ENCODE measurements around the gene AP4S1.
"Not testable (repeated sequence)": the region's sequence is repeated elsewhere in the genome, so short reads cannot be mapped to it uniquely, and the experiment has no call there.

The AP4S1 gene

GRCh38 chr14:31025367-31026076 is at the start of gene AP4S1:
AP4S1 (plus strand) TSS chr14:31025649; CDS start chr14:31066197, 40,548 bp downstream.
- CTCF ChIA-PET, result no interaction called here
- no peaks in the 10 kb centered on the region for H3K9me3 Mint-ChIP-seq
- peak; percentile 65 for DNase-seq
- H3K4me1 Mint-ChIP-seq, result peaks cover 45% of the 10 kb centered on the region
- peaks cover 17% of the 10 kb centered on the region for H3K36me3 Mint-ChIP-seq
- peak within 1 kb of the TSS; percentile 85 for H3K4me3 Mint-ChIP-seq
- no peaks in the 10 kb centered on the region for H3K27me3 Mint-ChIP-seq
- peak within 1 kb of the TSS; percentile 95 for H3K27ac Mint-ChIP-seq

GRCh38 chr14:30977752-30978151 is 47.7 kb upstream of the AP4S1 start:
- Mint-ChIP-seq H3K36me3 (no peaks in the 10 kb centered on the region), H3K4me1 (peaks cover 10% of the 10 kb centered on the region), H3K27ac (no peak overlapping the region), H3K27me3 (no peaks in the 10 kb centered on the region), H3K4me3 (no peak overlapping the region), H3K9me3 (no peaks in the 10 kb centered on the region)
- DNase-seq, result no peak
- CTCF ChIA-PET, result interaction anchor here (0.7 to 1.8 kb wide), 3 partner anchors 53 to 105 kb away, joined by 3 to 9 read pairs (median 3); no protein-coding TSS in a partner anchor

GRCh38 chr14:30980106-30980704 is 45.2 kb upstream of the AP4S1 start:
- not testable (repeated sequence) for H3K27ac Mint-ChIP-seq, H3K9me3 Mint-ChIP-seq, H3K27me3 Mint-ChIP-seq, H3K4me1 Mint-ChIP-seq, H3K36me3 Mint-ChIP-seq, H3K4me3 Mint-ChIP-seq
- CTCF ChIA-PET, result interaction anchor here (0.9 to 2.3 kb wide), 8 partner anchors 18 to 478 kb away, joined by 3 to 13 read pairs (median 4); partner anchors contain the start of gene HECTD1
- DNase-seq, result peak; percentile 47

- Mint-ChIP-seq H3K27ac (no peak overlapping the region), H3K4me1 (no peaks in the 10 kb centered on the region), H3K36me3 (no peaks in the 10 kb centered on the region), H3K27me3 (no peaks in the 10 kb centered on the region), H3K9me3 (no peaks in the 10 kb centered on the region), H3K4me3 (no peak overlapping the region)
- CTCF ChIA-PET, result interaction anchor here (1.0 to 2.3 kb wide), 5 partner anchors 24 to 375 kb away, joined by 3 to 13 read pairs (median 4); no protein-coding TSS in a partner anchor
- no peak for DNase-seq
Measured at GRCh38 chr14:30980980-30981379, 44.5 kb upstream of the AP4S1 start.

GRCh38 chr14:30982533-30982932 is 42.9 kb upstream of the AP4S1 start:
- no peaks in the 10 kb centered on the region for H3K4me1 Mint-ChIP-seq
- no peak for DNase-seq
- peaks cover 1% of the 10 kb centered on the region for H3K36me3 Mint-ChIP-seq
- no peaks in the 10 kb centered on the region for H3K27me3 Mint-ChIP-seq
- CTCF ChIA-PET, result interaction anchor here (1.4 kb wide), 1 partner anchor 467 kb away, joined by 4 read pairs; no protein-coding TSS in a partner anchor
- H3K4me3 Mint-ChIP-seq, result no peak overlapping the region
- H3K27ac Mint-ChIP-seq, result no peak overlapping the region
- no peaks in the 10 kb centered on the region for H3K9me3 Mint-ChIP-seq

- no peaks in the 10 kb centered on the region for H3K9me3 Mint-ChIP-seq
- no peak overlapping the region for H3K27ac Mint-ChIP-seq
- no peak for DNase-seq
- H3K4me3 Mint-ChIP-seq, result no peak overlapping the region
- CTCF ChIA-PET, result interaction anchor here (0.6 to 0.9 kb wide), 2 partner anchors 99 to 466 kb away, joined by 3 read pairs; no protein-coding TSS in a partner anchor
- H3K4me1 Mint-ChIP-seq, result no peaks in the 10 kb centered on the region
- peaks cover 1% of the 10 kb centered on the region for H3K36me3 Mint-ChIP-seq
- no peaks in the 10 kb centered on the region for H3K27me3 Mint-ChIP-seq
Measured at GRCh38 chr14:30983858-30984257, 41.6 kb upstream of the AP4S1 start.

GRCh38 chr14:30985796-30986195 is 39.7 kb upstream of the AP4S1 start:
- Mint-ChIP-seq H3K27ac (no peak overlapping the region), H3K27me3 (no peaks in the 10 kb centered on the region), H3K4me1 (no peaks in the 10 kb centered on the region), H3K9me3 (no peaks in the 10 kb centered on the region), H3K36me3 (peaks cover 4% of the 10 kb centered on the region), H3K4me3 (no peak overlapping the region)
- no peak for DNase-seq
- CTCF ChIA-PET, result interaction anchor here (1.2 kb wide), 2 partner anchors 97 to 99 kb away, joined by 3 to 5 read pairs; no protein-coding TSS in a partner anchor

GRCh38 chr14:30988509-30988908 is 36.9 kb upstream of the AP4S1 start:
- DNase-seq, result no peak
- peaks cover 4% of the 10 kb centered on the region for H3K36me3 Mint-ChIP-seq
- H3K4me1 Mint-ChIP-seq, result peaks cover 4% of the 10 kb centered on the region
- no peaks in the 10 kb centered on the region for H3K9me3 Mint-ChIP-seq
- H3K27ac Mint-ChIP-seq, result no peak overlapping the region
- CTCF ChIA-PET, result no interaction called here
- no peaks in the 10 kb centered on the region for H3K27me3 Mint-ChIP-seq
- H3K4me3 Mint-ChIP-seq, result no peak overlapping the region

- H3K36me3 Mint-ChIP-seq, result peaks cover 7% of the 10 kb centered on the region
- CTCF ChIA-PET, result no interaction called here
- no peaks in the 10 kb centered on the region for H3K9me3 Mint-ChIP-seq
- no peak for DNase-seq
- H3K4me3 Mint-ChIP-seq, result no peak overlapping the region
- peaks cover 12% of the 10 kb centered on the region for H3K4me1 Mint-ChIP-seq
- H3K27ac Mint-ChIP-seq, result no peak overlapping the region
- H3K27me3 Mint-ChIP-seq, result no peaks in the 10 kb centered on the region
Measured at GRCh38 chr14:30990770-30991169, 34.7 kb upstream of the AP4S1 start.

- no peaks in the 10 kb centered on the region for H3K9me3 Mint-ChIP-seq
- H3K4me3 Mint-ChIP-seq, result no peak overlapping the region
- peaks cover 7% of the 10 kb centered on the region for H3K36me3 Mint-ChIP-seq
- no peaks in the 10 kb centered on the region for H3K27me3 Mint-ChIP-seq
- H3K27ac Mint-ChIP-seq, result peak overlapping the region; percentile 1
- peaks cover 17% of the 10 kb centered on the region for H3K4me1 Mint-ChIP-seq
- DNase-seq, result no peak
- CTCF ChIA-PET, result no interaction called here
Measured at GRCh38 chr14:30991408-30991807, 34.0 kb upstream of the AP4S1 start.

- Mint-ChIP-seq H3K27me3 (no peaks in the 10 kb centered on the region), H3K9me3 (peaks cover 4% of the 10 kb centered on the region), H3K4me1 (peaks cover 17% of the 10 kb centered on the region), H3K4me3 (no peak overlapping the region), H3K36me3 (peaks cover 15% of the 10 kb centered on the region), H3K27ac (no peak overlapping the region)
- CTCF ChIA-PET, result no interaction called here
- DNase-seq, result no peak
Measured at GRCh38 chr14:30993071-30993470, 32.4 kb upstream of the AP4S1 start.

- H3K27me3 Mint-ChIP-seq, result no peaks in the 10 kb centered on the region
- H3K4me3 Mint-ChIP-seq, result no peak overlapping the region
- no peak overlapping the region for H3K27ac Mint-ChIP-seq
- CTCF ChIA-PET, result interaction anchor here (0.6 kb wide), 2 partner anchors 279 to 361 kb away, joined by 3 read pairs; no protein-coding TSS in a partner anchor
- peaks cover 17% of the 10 kb centered on the region for H3K4me1 Mint-ChIP-seq
- peaks cover 14% of the 10 kb centered on the region for H3K9me3 Mint-ChIP-seq
- DNase-seq, result no peak
- peaks cover 30% of the 10 kb centered on the region for H3K36me3 Mint-ChIP-seq
Measured at GRCh38 chr14:30994681-30995620, 30.5 kb upstream of the AP4S1 start.

- H3K36me3 Mint-ChIP-seq, result peaks cover 36% of the 10 kb centered on the region
- no peak for DNase-seq
- H3K27me3 Mint-ChIP-seq, result no peaks in the 10 kb centered on the region
- CTCF ChIA-PET, result no interaction called here
- peaks cover 16% of the 10 kb centered on the region for H3K9me3 Mint-ChIP-seq
- no peak overlapping the region for H3K4me3 Mint-ChIP-seq
- H3K27ac Mint-ChIP-seq, result no peak overlapping the region
- peaks cover 19% of the 10 kb centered on the region for H3K4me1 Mint-ChIP-seq
Measured at GRCh38 chr14:30995689-30996088, 29.8 kb upstream of the AP4S1 start.
